Skeletal muscle satellite cell (primary cell): ENCODE measurements around the gene PCIF1.

Experiments
- H3K27me3 ChIP-seq: 2 replicates; pipeline ENCODE4 v1.7.0; 2013; ENCODE audit warnings: low read length; ENCODE audit not compliant: control insufficient read depth, insufficient read depth
- H3K36me3 ChIP-seq: 2 replicates; pipeline ENCODE4 v1.7.0; 2013; ENCODE audit warnings: mild to moderate bottlenecking, control low read depth, low read length; ENCODE audit not compliant: insufficient read depth
- H3K4me1 ChIP-seq: 2 replicates; pipeline ENCODE4 v1.7.0; 2013; ENCODE audit warnings: low read length; ENCODE audit not compliant: control insufficient read depth, insufficient read depth
- H3K4me2 ChIP-seq: 2 replicates; pipeline ENCODE4 v1.7.0; 2013; ENCODE audit warnings: mild to moderate bottlenecking, low read length
- H3K4me3 ChIP-seq: 2 replicates; pipeline ENCODE4 v1.7.0; 2013; ENCODE audit warnings: low read length
- H3K9ac ChIP-seq: 2 replicates; pipeline ENCODE4 v1.7.0; 2013; ENCODE audit warnings: mild to moderate bottlenecking, low read depth, low read length, moderate library complexity
- H3K9me3 ChIP-seq: replicated peaks from 2 replicates; pipeline ENCODE4 v1.7.0; 2013; ENCODE audit warnings: mild to moderate bottlenecking, control low read depth, low read length

Gene PCIF1

DNA sequence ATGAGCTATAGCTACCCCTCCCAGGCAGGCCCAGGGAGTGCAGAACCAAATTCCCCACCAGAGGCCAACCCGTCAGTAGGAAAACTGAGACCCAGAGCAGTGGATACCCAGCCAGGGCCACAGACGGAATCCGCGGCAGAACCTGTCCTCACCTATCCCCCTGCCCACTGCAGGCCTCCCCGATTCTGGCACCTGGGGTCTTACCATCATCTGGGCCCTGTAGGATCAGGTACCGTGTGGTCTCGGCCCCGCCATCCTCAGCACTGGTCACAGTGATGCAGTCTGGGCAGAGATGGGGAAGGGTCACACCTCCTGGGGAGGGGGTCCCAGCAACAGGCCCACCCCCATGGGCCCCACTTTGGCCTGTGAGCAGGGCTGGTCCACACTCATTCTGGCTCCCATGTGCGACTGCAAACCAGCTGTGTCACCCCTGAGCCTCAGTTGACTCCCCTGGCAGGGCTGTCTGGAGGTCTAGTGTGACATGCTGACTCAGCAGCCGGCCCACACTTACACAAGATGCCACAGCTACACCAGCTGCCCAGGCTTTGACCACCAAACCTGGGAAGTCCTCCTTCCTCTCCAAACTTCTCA lies 33.7 kb downstream of the PCIF1 start:
- H3K4me3 ChIP-seq: no peak overlapping the region
- peak overlapping the region; percentile 99 for H3K9ac ChIP-seq
- no peaks in the 10 kb centered on the region for H3K27me3 ChIP-seq
- H3K4me2 ChIP-seq: peak overlapping the region; percentile 88
- H3K36me3 ChIP-seq: peaks cover 48% of the 10 kb centered on the region
- peaks cover 32% of the 10 kb centered on the region for H3K4me1 ChIP-seq
- H3K9me3 ChIP-seq: no peaks in the 10 kb centered on the region

DNA sequence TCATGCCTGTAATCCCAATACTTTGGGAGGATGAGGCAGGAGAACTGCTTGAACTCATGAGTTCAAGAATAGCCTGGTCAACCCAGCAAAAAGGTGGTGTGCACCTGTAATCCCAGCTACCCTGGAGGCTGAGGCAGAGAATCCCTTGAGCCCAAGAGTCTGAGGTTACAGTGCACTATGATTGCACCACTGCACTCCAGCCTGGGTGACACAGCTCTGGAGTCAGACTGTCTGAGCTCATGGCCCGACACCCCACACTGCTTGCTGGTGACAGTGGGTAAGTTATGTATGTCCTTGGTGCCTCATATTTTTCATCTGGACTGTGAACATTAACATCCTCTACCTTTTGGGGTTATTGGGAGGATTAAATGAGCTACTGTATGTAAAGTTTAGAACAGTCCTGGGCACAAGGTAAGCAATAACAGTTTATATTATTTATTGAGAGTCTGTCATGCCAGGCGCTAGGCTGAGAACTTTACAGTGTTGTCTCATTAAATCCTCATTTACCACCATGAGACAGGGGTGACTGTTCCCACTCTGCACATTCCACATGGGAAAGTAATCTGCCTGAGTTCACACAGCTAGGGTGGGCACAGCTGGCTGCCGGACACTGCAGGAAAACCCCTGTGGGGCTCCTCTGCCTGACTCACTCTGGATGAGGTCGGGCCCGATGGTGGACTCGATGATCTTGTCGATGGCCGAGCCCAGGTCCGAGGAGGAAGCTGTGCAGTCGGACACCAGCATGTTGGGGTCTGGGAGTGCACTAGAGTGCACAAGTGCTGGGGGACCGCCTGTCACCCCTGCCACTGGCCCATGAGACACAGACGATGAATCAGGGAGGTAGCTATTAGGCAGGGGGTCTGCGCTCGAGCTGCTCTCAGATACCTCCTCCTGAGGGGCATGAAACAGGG lies 34.6 kb downstream of the PCIF1 start:
- Histone ChIP-seq H3K36me3 (peaks cover 39% of the 10 kb centered on the region), H3K4me3 (peak overlapping the region; percentile 98), H3K9ac (peak overlapping the region; percentile 99), H3K9me3 (no peaks in the 10 kb centered on the region), H3K4me1 (peaks cover 32% of the 10 kb centered on the region), H3K27me3 (no peaks in the 10 kb centered on the region), H3K4me2 (peak overlapping the region; percentile 88)

DNA sequence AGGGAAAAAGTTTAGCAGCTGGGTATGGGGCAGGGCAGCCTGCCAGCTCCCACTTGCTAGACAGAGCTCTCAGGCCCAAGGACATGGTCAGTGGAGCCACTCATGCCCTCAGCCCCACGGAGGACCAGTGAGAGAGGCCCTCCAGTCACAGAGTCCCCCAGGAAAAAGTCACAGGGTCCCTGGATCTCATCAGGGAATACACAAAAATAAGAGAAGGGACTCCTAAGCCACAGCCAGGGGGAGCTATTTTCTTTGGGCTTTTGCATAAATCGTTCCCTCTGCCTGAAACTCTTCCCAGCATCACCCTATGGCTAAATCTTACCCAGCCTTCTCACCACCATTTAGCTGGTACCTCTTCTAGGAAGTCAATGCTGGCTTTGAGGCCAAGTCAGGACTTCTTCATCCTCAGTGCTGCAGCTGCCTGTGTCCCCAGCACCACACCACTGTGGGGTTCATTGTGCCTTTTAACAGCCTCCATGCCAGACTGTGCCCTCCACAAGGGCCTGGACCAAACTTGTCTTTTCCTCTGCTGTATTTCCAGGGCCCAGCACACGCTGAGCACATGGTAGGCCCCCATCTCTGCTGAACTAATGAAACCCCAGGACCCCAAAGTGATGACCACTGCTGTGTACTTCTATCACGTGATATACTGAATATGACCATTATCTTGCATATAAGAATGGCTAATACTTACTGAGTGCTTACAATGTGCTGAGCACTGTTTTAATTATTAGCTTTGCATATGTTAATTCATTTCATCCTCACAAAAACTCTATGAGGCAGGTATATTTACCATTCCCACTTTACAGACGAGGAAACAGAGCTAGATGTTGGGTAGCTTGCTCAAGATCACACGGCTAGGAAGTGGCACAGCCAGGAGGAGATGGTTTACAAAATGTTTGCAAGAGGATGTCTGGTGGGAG lies 35.5 kb downstream of the PCIF1 start:
- H3K9ac ChIP-seq: peak overlapping the region; percentile 99
- H3K4me2 ChIP-seq: peak overlapping the region; percentile 88
- no peaks in the 10 kb centered on the region for H3K27me3 ChIP-seq
- H3K9me3 ChIP-seq: no peaks in the 10 kb centered on the region
- H3K4me3 ChIP-seq: peak overlapping the region; percentile 98
- H3K36me3 ChIP-seq: peaks cover 32% of the 10 kb centered on the region
- peaks cover 32% of the 10 kb centered on the region for H3K4me1 ChIP-seq

GRCh38 chr20:45970646-45971424 lies 36.4 kb downstream of the PCIF1 start:
- Histone ChIP-seq H3K9ac (peak overlapping the region; percentile 99), H3K9me3 (no peaks in the 10 kb centered on the region), H3K4me1 (peaks cover 32% of the 10 kb centered on the region), H3K4me3 (peak overlapping the region; percentile 98), H3K27me3 (no peaks in the 10 kb centered on the region), H3K36me3 (peaks cover 27% of the 10 kb centered on the region), H3K4me2 (peak overlapping the region; percentile 88)

GRCh38 chr20:45971425-45971674 lies 36.9 kb downstream of the PCIF1 start:
- peaks cover 32% of the 10 kb centered on the region for H3K4me1 ChIP-seq
- peaks cover 24% of the 10 kb centered on the region for H3K36me3 ChIP-seq
- H3K27me3 ChIP-seq: no peaks in the 10 kb centered on the region
- peak overlapping the region; percentile 98 for H3K4me3 ChIP-seq
- H3K9ac ChIP-seq: peak overlapping the region; percentile 99
- peak overlapping the region; percentile 88 for H3K4me2 ChIP-seq
- H3K9me3 ChIP-seq: no peaks in the 10 kb centered on the region

DNA sequence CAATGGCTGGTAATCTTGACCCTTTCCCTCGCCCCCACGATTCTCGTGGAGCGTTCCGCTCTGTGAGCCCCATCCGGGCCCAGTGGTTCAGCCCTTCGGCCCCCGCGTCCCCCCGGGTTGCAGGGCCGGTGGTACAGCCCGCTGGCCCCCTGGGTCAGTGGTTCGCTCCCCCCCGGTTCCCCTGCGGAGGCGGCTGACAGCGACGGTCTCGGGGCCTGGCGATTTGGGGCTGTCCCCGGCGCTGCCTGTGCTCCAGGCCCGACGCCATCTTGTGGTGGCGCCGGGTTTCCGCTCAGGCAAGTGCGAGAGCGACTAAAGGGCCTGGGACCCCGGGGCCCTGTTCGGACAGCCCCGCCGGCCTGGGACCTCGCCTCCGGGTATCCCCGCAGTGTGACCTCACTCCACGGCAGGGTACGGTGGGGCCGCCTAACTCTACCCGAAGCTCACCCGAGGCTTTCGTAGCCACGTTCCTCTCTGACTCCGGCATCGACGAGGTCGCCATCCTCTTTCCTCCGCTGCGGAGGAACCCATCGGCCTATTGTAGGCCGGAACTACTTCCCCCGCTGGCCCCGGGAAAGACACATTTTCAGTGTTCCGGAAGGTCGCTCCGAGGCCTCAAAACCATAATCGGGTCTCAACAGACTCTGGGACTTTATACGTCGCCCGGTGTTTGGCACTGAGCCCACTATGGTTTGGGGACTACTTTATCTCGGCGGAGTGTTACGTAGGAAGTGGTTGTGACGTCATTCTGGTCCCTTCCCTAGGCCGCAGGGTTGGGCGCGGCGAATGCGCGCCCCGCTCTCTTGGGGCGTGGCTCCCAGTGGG lies 37.4 kb downstream of the PCIF1 start, which contains the start of gene ZNF335:
TSS of gene ZNF335 (minus strand) at position 529 of the 825 bp plus-strand sequence. CDS start 793 bp downstream, outside the sequence.
- peak within 1 kb of the TSS; percentile 99 for H3K9ac ChIP-seq
- peaks cover 23% of the 10 kb centered on the region for H3K36me3 ChIP-seq
- peak within 1 kb of the TSS; percentile 98 for H3K4me3 ChIP-seq
- H3K27me3 ChIP-seq: no peaks in the 10 kb centered on the region
- no peaks in the 10 kb centered on the region for H3K9me3 ChIP-seq
- peak within 1 kb of the TSS; percentile 88 for H3K4me2 ChIP-seq
- H3K4me1 ChIP-seq: peaks cover 32% of the 10 kb centered on the region

GRCh38 chr20:45972500-45973183 lies 38.2 kb downstream of the PCIF1 start:
- H3K4me3 ChIP-seq: peak overlapping the region; percentile 98
- H3K9ac ChIP-seq: peak overlapping the region; percentile 99
- H3K27me3 ChIP-seq: peaks cover 3% of the 10 kb centered on the region
- H3K9me3 ChIP-seq: no peaks in the 10 kb centered on the region
- H3K4me1 ChIP-seq: peaks cover 32% of the 10 kb centered on the region
- peaks cover 16% of the 10 kb centered on the region for H3K36me3 ChIP-seq
- H3K4me2 ChIP-seq: peak overlapping the region; percentile 88

DNA sequence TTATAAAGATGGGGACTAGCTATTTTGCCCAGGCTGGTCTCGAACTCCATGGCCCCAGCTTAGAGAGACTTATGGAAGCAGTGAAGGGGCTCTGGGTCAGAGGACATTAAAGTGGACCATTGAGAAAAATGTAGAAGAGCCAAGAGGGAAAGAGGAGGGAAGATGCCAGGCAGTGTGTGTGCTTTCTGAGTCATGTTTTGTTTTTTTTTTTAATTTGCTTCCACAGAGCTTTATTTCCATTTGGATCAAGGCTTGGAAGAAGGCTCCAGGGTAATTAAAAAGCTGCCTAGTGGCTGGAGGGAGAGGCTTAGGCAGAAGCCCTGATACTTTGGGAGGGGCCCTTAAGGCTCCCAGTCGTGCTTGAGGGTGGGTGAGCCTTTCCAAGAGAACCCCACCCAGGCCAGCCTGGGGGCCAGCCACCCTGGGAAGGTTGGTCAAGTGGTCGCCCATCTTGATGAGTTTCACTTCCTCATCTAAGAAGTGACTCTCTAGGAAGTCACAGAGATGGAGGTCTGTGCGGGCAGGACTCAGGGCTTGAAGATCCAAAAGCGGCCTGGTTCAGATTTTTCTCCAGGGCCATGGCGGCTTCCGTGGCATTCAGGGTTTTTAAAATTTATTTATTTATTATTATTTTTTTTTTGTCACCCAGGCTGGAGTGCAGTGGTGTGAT lies 40.5 kb downstream of the PCIF1 start:
- Histone ChIP-seq H3K4me3 (no peak overlapping the region), H3K36me3 (no peaks in the 10 kb centered on the region), H3K9me3 (no peaks in the 10 kb centered on the region), H3K4me1 (peaks cover 12% of the 10 kb centered on the region), H3K9ac (no peak overlapping the region), H3K4me2 (no peak overlapping the region), H3K27me3 (peaks cover 13% of the 10 kb centered on the region)

DNA sequence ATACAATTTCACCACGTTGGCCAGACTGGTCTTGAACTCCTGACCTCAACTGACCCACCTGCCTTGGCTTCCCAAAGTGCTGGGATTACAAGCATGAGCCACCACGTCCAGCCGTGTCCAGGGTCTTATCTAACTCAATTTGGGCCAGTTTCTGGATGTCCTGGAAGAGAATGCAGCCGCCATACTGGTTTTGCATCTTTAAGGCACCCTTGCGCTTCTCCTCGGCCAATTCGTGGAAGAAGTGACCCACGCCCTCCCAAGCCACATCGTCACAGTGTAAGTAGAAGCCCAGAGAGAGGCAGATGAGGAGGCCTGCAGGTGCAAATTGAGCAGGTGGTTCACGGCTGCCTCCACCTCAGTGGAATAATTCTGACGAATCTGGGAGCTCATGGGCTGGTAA lies 41.2 kb downstream of the PCIF1 start:
- H3K36me3 ChIP-seq: no peaks in the 10 kb centered on the region
- peaks cover 5% of the 10 kb centered on the region for H3K4me1 ChIP-seq
- no peaks in the 10 kb centered on the region for H3K9me3 ChIP-seq
- H3K4me3 ChIP-seq: no peak overlapping the region
- peaks cover 13% of the 10 kb centered on the region for H3K27me3 ChIP-seq
- H3K4me2 ChIP-seq: no peak overlapping the region
- no peak overlapping the region for H3K9ac ChIP-seq
